Left ventricle myocardium inferior (tissue), 1 donor: Measurements from ENCODE around the gene FAM174A. TPM values are rescaled to one million over a fixed set of nuclear protein-coding genes. Genes with fewer than 3 reads are reported as not detected.
A peak's percentile ranks its signal among the peaks of the same experiment; 100 is the strongest.

Source experiments
- DNase-seq: peaks from one replicate; pipeline ENCODE4 v3.0.0-alpha.2; 2020
- H3K27ac ChIP-seq: fragments of 200-600 bp; replicated peaks from 2 replicates; pipeline ENCODE4 v1.8.0; 2021
- H3K27me3 ChIP-seq: fragments of 200-600 bp; 2 replicates; pipeline ENCODE4 v1.8.0; 2021; ENCODE audit warnings: low read depth
- H3K36me3 ChIP-seq: fragments of 200-600 bp; 2 replicates; pipeline ENCODE4 v1.8.0; 2021
- H3K4me1 ChIP-seq: fragments of 200-600 bp; 2 replicates; pipeline ENCODE4 v1.8.0; 2021
- H3K4me3 ChIP-seq: fragments of 200-600 bp; 2 replicates; pipeline ENCODE4 v1.8.0; 2021; ENCODE audit warnings: mild to moderate bottlenecking, moderate library complexity
- H3K9me3 ChIP-seq: fragments of 200-600 bp; replicated peaks from 2 replicates; pipeline ENCODE4 v1.8.0; 2021
- intact Hi-C: fragments of 100-400 bp; cut with micrococcal nuclease; formaldehyde crosslinking; loops from one replicate; pipeline ENCODE4 v1.11.0; 2022
- total RNA-seq: library from RNA; stranded (reverse); fragmentation: NEBNext Ultra II Directional; extraction: Animal tissue kit (Norgen Biotek cat#: 25700); gene quantifications from one replicate; pipeline ENCODE4 v1.2.1, GENCODE V29; 2021
- TF ChIP-seq, protein P1 (sequence below): fragments of 200-600 bp; IDR thresholded peaks from 2 replicates; pipeline ENCODE4 v1.8.0; 2021; ENCODE audit warnings: antibody characterized with exemption, mild to moderate bottlenecking, borderline replicate concordance
- donor health status: DM: no; HTN: yes; CAD: no; lungs with severe emphysema.

Gene FAM174A
- total RNA-seq, 1 donor from 2014 or later: 20.6 TPM

- DNase-seq: no peak
- intact Hi-C loops: no loop called here
- peaks cover 14% of the 10 kb centered on the region for H3K36me3 ChIP-seq
- H3K27me3 ChIP-seq: no peaks in the 10 kb centered on the region
- no peaks in the 10 kb centered on the region for H3K9me3 ChIP-seq
- no peak overlapping the region for H3K4me3 ChIP-seq
- no peak overlapping the region for H3K27ac ChIP-seq
- TF ChIP-seq, protein P1, sequence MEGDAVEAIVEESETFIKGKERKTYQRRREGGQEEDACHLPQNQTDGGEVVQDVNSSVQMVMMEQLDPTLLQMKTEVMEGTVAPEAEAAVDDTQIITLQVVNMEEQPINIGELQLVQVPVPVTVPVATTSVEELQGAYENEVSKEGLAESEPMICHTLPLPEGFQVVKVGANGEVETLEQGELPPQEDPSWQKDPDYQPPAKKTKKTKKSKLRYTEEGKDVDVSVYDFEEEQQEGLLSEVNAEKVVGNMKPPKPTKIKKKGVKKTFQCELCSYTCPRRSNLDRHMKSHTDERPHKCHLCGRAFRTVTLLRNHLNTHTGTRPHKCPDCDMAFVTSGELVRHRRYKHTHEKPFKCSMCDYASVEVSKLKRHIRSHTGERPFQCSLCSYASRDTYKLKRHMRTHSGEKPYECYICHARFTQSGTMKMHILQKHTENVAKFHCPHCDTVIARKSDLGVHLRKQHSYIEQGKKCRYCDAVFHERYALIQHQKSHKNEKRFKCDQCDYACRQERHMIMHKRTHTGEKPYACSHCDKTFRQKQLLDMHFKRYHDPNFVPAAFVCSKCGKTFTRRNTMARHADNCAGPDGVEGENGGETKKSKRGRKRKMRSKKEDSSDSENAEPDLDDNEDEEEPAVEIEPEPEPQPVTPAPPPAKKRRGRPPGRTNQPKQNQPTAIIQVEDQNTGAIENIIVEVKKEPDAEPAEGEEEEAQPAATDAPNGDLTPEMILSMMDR: no peak
- H3K4me1 ChIP-seq: no peaks in the 10 kb centered on the region
These were observed 49.7 kb downstream of the FAM174A start for GRCh38 chr5:100584889-100585288.

DNA sequence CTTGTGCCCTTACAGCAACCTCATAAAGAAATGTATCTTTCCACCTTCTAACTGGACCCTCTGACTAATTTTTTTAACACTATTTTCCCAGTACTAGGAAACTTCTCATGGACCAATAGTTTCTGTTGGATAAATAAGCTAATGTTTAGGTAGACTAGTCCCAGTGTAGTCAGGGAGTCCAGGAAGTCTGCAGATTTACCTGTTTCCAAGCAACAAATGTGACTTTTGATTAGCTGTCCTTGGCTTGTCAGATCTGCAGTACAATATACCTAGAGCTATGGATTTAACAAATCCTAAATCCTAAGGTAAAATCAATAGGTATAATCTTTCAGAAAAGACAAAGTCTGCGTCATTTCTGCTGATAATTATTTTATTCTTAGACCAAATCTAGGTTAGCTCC, 55.7 kb downstream of the FAM174A start:
- H3K27ac ChIP-seq: no peak overlapping the region
- no peaks in the 10 kb centered on the region for H3K9me3 ChIP-seq
- intact Hi-C loops: no loop called here
- H3K27me3 ChIP-seq: no peaks in the 10 kb centered on the region
- TF ChIP-seq, protein P1: no peak
- H3K4me1 ChIP-seq: no peaks in the 10 kb centered on the region
- peaks cover 11% of the 10 kb centered on the region for H3K36me3 ChIP-seq
- H3K4me3 ChIP-seq: no peak overlapping the region
- no peak for DNase-seq

GRCh38 chr5:100595152-100595811, 60.1 kb downstream of the FAM174A start:
- TF ChIP-seq, protein P1: no peak
- peak; percentile 23 for DNase-seq
- Histone ChIP-seq H3K4me1 (no peaks in the 10 kb centered on the region), H3K4me3 (no peak overlapping the region), H3K36me3 (no peaks in the 10 kb centered on the region), H3K27ac (no peak overlapping the region), H3K9me3 (no peaks in the 10 kb centered on the region), H3K27me3 (no peaks in the 10 kb centered on the region)
- intact Hi-C loops: no loop called here

- intact Hi-C loops: no loop called here
- no peaks in the 10 kb centered on the region for H3K9me3 ChIP-seq
- TF ChIP-seq, protein P1: no peak
- DNase-seq: no peak
- no peak overlapping the region for H3K27ac ChIP-seq
- H3K4me1 ChIP-seq: no peaks in the 10 kb centered on the region
- no peaks in the 10 kb centered on the region for H3K36me3 ChIP-seq
- H3K27me3 ChIP-seq: no peaks in the 10 kb centered on the region
- no peak overlapping the region for H3K4me3 ChIP-seq
These were observed 60.6 kb downstream of the FAM174A start for GRCh38 chr5:100595812-100596173.

DNA sequence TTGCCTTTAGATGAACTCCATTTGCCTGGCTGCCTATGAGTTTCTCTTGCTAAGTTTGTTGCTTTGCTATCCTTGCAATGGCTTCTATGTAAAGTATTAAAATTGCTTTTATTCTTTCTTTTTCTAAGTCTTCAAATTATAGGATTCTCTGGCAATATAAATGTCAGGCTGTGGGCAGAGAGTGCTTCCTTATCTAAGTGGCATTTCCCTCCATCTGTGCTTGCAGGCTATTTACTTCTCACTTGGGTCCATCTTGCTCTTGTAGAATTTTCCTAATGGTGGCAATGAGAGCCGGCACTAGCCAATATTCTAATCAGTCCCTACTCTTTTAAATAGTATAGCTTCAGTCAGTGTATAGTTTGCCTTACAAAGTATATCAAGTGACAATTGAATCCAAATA, 63.3 kb downstream of the FAM174A start:
- Histone ChIP-seq H3K36me3 (no peaks in the 10 kb centered on the region), H3K4me3 (no peak overlapping the region), H3K4me1 (no peaks in the 10 kb centered on the region), H3K9me3 (no peaks in the 10 kb centered on the region), H3K27me3 (no peaks in the 10 kb centered on the region), H3K27ac (no peak overlapping the region)
- intact Hi-C loops: no loop called here
- no peak for DNase-seq
- TF ChIP-seq, protein P1: no peak
